KMS-11 (cell line): ENCODE data around the gene S100A2.
A peak's percentile ranks its signal among the peaks of the same experiment; 100 is the strongest.

Source experiments
- H2AFZ ChIP-seq: fragments of 200-600 bp; sonication (generic); 2 replicates; pipeline ENCODE4 v1.6.1; 2016; ENCODE audit warnings: antibody characterized with exemption, mixed run types, low read depth
- H3K27ac ChIP-seq: fragments of 200-600 bp; sonication (generic); 2 replicates; pipeline ENCODE4 v1.6.1; 2016; ENCODE audit warnings: mild to moderate bottlenecking, mixed run types
- H3K27me3 ChIP-seq: fragments of 200-600 bp; sonication (generic); 2 replicates; pipeline ENCODE4 v1.6.1; 2017; ENCODE audit warnings: mild to moderate bottlenecking, low read depth, mixed run types, moderate library complexity; ENCODE audit not compliant: insufficient read depth
- H3K36me3 ChIP-seq: fragments of 200-600 bp; sonication (generic); 2 replicates; pipeline ENCODE4 v1.6.1; 2017; ENCODE audit warnings: mild to moderate bottlenecking, mixed run types; ENCODE audit not compliant: insufficient read depth
- H3K4me1 ChIP-seq: fragments of 200-600 bp; sonication (generic); 2 replicates; pipeline ENCODE4 v1.6.1; 2016; ENCODE audit warnings: mild to moderate bottlenecking, low read depth, mixed run types; ENCODE audit not compliant: poor library complexity, severe bottlenecking
- H3K4me2 ChIP-seq: fragments of 200-600 bp; sonication (generic); 2 replicates; pipeline ENCODE4 v1.7.0; 2016; ENCODE audit warnings: mild to moderate bottlenecking, mixed run types
- H3K4me3 ChIP-seq: fragments of 200-600 bp; sonication (generic); IDR thresholded peaks from 2 replicates; pipeline ENCODE4 v1.6.1; 2017; ENCODE audit warnings: low read depth, low read length, mixed read lengths; ENCODE audit not compliant: insufficient read depth
- H3K79me2 ChIP-seq: fragments of 200-600 bp; sonication (generic); 2 replicates; pipeline ENCODE4 v1.6.1; 2016; ENCODE audit warnings: low read depth, mixed run types; ENCODE audit not compliant: insufficient read depth
- H3K9ac ChIP-seq: fragments of 200-600 bp; sonication (generic); 2 replicates; pipeline ENCODE4 v1.6.1; 2016; ENCODE audit warnings: mild to moderate bottlenecking, mixed run types
- H4K20me1 ChIP-seq: fragments of 200-600 bp; sonication (generic); 2 replicates; pipeline ENCODE4 v1.6.1; 2016; ENCODE audit warnings: mild to moderate bottlenecking, mixed run types; ENCODE audit not compliant: insufficient read depth
- CTCF ChIP-seq: fragments of 200-600 bp; sonication (generic); conservative IDR thresholded peaks from 2 replicates; pipeline ENCODE4 v1.6.1; 2017; ENCODE audit warnings: low read depth, mild to moderate bottlenecking, antibody characterized with exemption, low read length, moderate library complexity, mixed read lengths

Gene S100A2

GRCh38 chr1:153534925-153535241 is 30.8 kb downstream of the S100A2 start:
- Histone ChIP-seq H3K4me2 (peak overlapping the region; percentile 74), H3K79me2 (no peaks in the 10 kb centered on the region), H4K20me1 (no peaks in the 10 kb centered on the region), H3K4me1 (peaks cover 16% of the 10 kb centered on the region), H3K9ac (peak overlapping the region; percentile 76; the same call in 1 of the 2 replicates), H2AFZ (peak overlapping the region; percentile 75; the same call in 1 of the 2 replicates), H3K27ac (no peak overlapping the region), H3K27me3 (no peaks in the 10 kb centered on the region), H3K36me3 (no peaks in the 10 kb centered on the region), H3K4me3 (no peak overlapping the region)
- TF ChIP-seq CTCF, result no peak

- H2AFZ ChIP-seq, result no peak overlapping the region
- no peak overlapping the region; the same call in 1 of the 2 replicates for H3K4me2 ChIP-seq
- H3K27ac ChIP-seq, result no peak overlapping the region
These were observed 31.3 kb downstream of the S100A2 start for GRCh38 chr1:153534226-153534924.

GRCh38 chr1:153533689-153534201 is 31.9 kb downstream of the S100A2 start:
- H3K36me3 ChIP-seq, result no peaks in the 10 kb centered on the region
- no peaks in the 10 kb centered on the region for H3K27me3 ChIP-seq
- no peak for TF ChIP-seq CTCF
- no peak overlapping the region for H3K9ac ChIP-seq
- peaks cover 16% of the 10 kb centered on the region for H3K4me1 ChIP-seq
- H3K4me3 ChIP-seq, result no peak overlapping the region
- H4K20me1 ChIP-seq, result no peaks in the 10 kb centered on the region
- no peaks in the 10 kb centered on the region for H3K79me2 ChIP-seq
- no peak overlapping the region for H3K27ac ChIP-seq
- H3K4me2 ChIP-seq, result no peak overlapping the region
- no peak overlapping the region for H2AFZ ChIP-seq

More at GRCh38 chr1:153534226-153534924, 31.3 kb downstream of the S100A2 start:
- Histone ChIP-seq H3K27me3 (no peaks in the 10 kb centered on the region), H3K79me2 (no peaks in the 10 kb centered on the region), H3K9ac (no peak overlapping the region), H4K20me1 (no peaks in the 10 kb centered on the region), H3K36me3 (no peaks in the 10 kb centered on the region), H3K4me1 (peaks cover 16% of the 10 kb centered on the region), H3K4me3 (no peak overlapping the region)
- no peak for TF ChIP-seq CTCF

GRCh38 chr1:153532769-153533599 is 32.7 kb downstream of the S100A2 start:
- Histone ChIP-seq H2AFZ (no peak overlapping the region), H3K4me3 (no peak overlapping the region), H3K4me1 (peaks cover 16% of the 10 kb centered on the region), H3K9ac (no peak overlapping the region), H3K36me3 (no peaks in the 10 kb centered on the region), H3K27ac (no peak overlapping the region), H3K27me3 (no peaks in the 10 kb centered on the region), H3K79me2 (no peaks in the 10 kb centered on the region), H3K4me2 (no peak overlapping the region), H4K20me1 (no peaks in the 10 kb centered on the region)
- peak; percentile 74 for TF ChIP-seq CTCF
